ENCODE measurements around the gene TMEM14A.

TMEM14A gene

DNA sequence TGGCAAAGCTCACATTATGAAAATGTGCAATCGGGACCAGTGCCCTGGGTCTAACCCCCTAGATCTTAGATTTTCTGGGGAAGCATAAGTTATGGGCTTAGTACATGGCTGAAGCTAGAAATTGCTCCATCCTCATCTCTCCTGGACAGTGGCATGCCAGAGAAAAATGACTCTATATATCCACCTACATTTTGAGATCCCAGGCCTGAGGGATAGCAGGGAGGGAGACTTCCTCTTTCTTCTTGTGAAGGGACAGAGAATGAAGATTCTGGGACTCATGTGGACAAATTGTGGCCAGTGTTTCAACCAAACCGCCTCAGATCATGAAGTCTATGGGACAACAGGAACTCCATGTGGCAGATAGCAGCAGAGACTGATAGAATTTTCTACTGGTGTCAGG is 57.0 kb downstream of the TMEM14A start:
- Histone ChIP-seq H3K4me3 (no peak overlapping the region), H3K27ac (no peak overlapping the region)

DNA sequence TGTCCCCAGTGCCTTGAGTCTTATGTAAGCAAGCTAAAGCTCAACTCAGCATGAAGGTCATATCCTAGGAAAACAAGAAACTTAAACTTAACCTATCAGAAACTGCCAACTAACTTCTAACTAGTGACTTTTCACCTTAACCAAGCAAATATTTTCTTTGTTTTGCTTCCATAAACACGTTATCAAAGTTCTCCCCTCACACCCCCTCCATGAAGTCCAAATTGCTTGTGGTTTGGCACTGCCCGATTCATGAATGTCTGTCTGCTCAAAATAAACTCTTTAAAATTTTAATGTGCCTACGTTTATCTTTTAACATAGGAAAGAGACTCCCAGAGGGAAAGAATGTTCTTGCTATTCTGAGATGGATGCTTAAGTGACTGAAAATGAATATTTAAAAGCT is 57.5 kb downstream of the TMEM14A start:
- Histone ChIP-seq H3K4me3 (no peak overlapping the region), H3K27ac (no peak overlapping the region)

DNA sequence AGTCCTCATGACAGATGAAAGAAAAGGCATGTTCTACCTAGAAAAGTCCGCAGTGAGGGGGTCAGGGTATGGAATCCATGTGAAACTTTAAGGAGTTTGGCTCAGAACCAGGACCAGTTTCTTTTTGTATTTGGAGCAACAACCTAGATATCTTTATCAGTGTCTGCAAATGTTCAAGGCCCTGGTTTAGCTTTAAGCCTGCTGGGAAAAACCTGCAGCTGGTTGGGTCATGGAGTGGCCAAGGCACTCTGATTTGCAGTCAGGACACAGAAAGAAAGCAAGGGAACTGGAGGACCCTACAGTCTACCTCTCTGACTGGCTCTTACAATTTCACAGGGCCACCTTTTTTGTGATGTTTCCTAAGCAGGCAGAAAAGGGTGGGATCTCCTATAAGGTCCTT is 58.7 kb downstream of the TMEM14A start:
- H3K27ac ChIP-seq, result no peak overlapping the region
- H3K4me3 ChIP-seq, result no peak overlapping the region

DNA sequence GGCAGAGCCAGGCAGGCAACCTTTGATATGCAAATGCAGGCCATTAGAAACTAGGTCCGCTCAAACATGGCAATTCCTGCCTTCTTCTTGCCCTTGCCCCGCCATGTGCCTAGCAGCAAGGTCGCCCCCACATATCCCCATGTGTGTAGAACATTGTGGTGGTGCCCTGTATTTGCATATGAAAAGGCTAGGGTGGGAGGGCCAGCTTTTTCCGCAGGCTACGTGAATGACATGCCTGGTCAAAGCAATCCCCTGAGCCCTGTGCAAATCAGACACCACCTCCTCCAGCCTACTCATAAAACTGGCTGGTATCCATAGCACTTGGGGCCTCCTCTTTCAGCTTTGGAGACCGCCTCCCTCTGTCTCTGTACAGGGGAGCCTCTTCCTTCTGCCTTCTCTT is 60.8 kb downstream of the TMEM14A start:
- Histone ChIP-seq H3K4me3 (no peak overlapping the region), H3K27ac (no peak overlapping the region)

DNA sequence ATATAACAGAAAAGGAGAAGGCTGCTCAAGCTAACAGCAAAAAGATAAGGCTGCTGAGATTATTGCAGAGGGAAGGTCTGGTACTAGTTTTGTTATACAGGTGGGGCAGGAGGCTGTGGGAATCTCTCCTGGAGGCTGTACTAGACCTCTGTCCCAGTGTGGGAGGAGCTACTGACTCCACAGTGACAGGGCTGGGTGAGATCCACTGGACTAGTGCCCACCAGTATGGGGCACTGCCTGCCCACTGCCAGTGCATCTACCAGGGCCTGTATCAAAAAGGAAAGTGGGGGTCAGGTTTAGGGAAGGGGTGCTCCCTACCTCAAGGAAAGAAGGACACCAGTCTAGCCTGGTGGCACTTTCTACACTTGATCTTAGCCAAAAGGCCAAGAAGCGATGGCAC is 62.3 kb downstream of the TMEM14A start:
- no peak overlapping the region for H3K4me3 ChIP-seq
- H3K27ac ChIP-seq, result no peak overlapping the region

DNA sequence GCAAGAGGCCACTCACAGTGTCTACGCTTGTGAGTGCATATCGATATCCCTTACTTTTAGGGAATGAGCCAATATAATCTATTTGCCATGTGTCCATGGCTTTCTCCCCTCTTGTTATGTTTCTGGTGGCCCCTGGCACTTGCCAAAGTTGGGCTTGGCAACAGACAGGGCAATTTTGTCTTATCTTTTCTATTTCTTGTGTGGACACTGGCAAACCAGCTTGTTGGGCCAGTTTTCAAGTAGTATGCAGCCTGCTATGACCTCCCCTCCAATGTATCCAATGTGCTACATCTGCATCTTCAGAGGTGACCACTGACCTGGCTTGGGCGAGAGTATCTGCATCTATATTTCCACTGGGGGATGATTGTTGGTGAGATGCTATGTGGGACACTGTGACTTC is 63.2 kb downstream of the TMEM14A start:
- Histone ChIP-seq H3K27ac (no peak overlapping the region), H3K4me3 (no peak overlapping the region)

DNA sequence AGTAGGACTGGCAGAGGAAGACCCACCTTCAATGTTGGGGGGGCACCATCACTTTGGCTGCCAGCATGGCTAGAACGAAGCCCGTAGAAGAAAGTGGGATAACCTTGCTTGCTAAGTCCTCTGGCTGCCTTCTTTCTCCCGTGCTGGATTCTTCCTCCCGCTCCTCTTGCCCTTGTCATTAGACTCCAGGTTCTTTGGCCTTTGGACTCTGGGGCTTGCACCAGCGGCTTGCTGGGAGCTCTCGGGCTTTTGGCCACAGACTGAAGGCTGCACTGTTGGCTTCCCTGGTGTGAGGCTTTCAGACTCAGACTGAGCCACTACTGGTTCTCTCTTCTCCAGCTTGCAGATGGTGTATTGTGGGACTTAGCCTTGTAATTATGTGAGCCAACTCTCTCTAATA is 64.2 kb downstream of the TMEM14A start:
- Histone ChIP-seq H3K4me3 (no peak overlapping the region), H3K27ac (no peak overlapping the region)

DNA sequence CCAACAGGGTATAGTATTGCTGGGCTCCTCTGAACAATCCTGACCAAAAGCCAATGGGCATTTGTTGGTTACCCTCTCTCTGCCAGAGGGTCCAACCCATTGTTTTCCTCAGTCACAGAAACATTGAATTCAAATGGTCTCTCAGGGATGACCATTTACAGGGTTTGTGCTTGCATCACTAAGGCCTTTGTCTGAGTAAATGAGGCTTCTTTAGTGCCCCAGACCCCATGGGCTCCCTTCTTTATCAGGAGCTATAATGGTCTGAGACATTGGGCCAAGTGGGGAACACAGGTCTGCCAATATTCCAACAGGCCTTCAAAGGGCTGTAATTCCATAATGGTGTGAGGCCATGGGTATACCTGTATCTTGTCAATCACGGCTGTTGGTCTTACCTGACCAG is 65.2 kb downstream of the TMEM14A start:
- no peak overlapping the region for H3K27ac ChIP-seq
- no peak overlapping the region for H3K4me3 ChIP-seq

Measured in skin epidermis (tissue), 12 donors.